ENCODE results near the gene DTX4.

The DTX4 gene

DNA sequence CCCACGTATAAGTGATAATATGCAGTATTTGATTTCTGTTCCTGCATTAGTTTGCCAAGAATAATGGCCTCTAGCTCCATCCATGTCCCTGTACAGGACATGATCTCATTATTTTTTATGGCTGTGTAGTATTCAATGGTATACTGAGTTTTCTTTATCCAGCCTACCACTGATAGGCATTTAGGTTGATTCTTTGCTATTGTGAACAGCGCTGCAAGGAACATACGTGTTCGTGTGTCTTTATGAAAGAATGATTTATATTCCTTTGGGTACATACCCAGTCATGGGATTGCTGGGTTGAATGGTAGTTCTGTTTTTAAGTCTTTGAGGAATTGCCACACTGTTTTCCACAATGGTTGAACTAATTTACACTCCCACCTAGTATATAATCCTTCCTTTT is 30.7 kb upstream of the DTX4 start:
- H3K18ac ChIP-seq (ENCODE audit: low read length), result no peak overlapping the region
- no peak overlapping the region for H3K23ac ChIP-seq (ENCODE audit: low read length)
- no peak overlapping the region for H2BK15ac ChIP-seq (replicated peaks; ENCODE audit: low read depth)
- WGBS (ENCODE audit: extremely low coverage, insufficient coverage, low lambda C conversion rate), result no CpG with 5 or more reads among the region's 4 CpGs
- no peak overlapping the region for H3K9ac ChIP-seq (ENCODE audit: low read length)
- H3K4ac ChIP-seq (ENCODE audit: low read depth, low read length), result no peak overlapping the region
- H3K4me2 ChIP-seq (ENCODE audit: low read length), result no peak overlapping the region
- no peak for DNase-seq
- H3K27ac ChIP-seq (ENCODE audit: low read depth, low read length), result no peak overlapping the region
- no peak overlapping the region for H3K56ac ChIP-seq (ENCODE audit: low read length)
- no peaks in the 10 kb centered on the region for H3K79me2 ChIP-seq (ENCODE audit: control insufficient read depth, insufficient read depth, low read length)
- peaks cover 3% of the 10 kb centered on the region for H3K4me1 ChIP-seq (ENCODE audit: control insufficient read depth, low read depth, low read length)
- peaks cover 2% of the 10 kb centered on the region for H3K27me3 ChIP-seq (ENCODE audit: insufficient read depth, low read length, poor library complexity)
- H4K8ac ChIP-seq (ENCODE audit: low read depth, low read length), result no peak overlapping the region
- H2BK5ac ChIP-seq (ENCODE audit: low read length), result no peak overlapping the region
- no peak overlapping the region for H2BK120ac ChIP-seq (ENCODE audit: low read depth, low read length)
- H2AK5ac ChIP-seq (ENCODE audit: low read length), result no peak overlapping the region
- H3K4me3 ChIP-seq (ENCODE audit: low read length), result no peak overlapping the region
- no peak overlapping the region for H4K5ac ChIP-seq (ENCODE audit: low read length)
- no peaks in the 10 kb centered on the region for H3K36me3 ChIP-seq (ENCODE audit: control insufficient read depth, insufficient read depth, low read length)
- H3K79me1 ChIP-seq (ENCODE audit: low read length), result no peaks in the 10 kb centered on the region

- DNase-seq, result no peak
Observed at GRCh38 chr11:59141673-59142460, 30.1 kb upstream of the DTX4 start.

DNA sequence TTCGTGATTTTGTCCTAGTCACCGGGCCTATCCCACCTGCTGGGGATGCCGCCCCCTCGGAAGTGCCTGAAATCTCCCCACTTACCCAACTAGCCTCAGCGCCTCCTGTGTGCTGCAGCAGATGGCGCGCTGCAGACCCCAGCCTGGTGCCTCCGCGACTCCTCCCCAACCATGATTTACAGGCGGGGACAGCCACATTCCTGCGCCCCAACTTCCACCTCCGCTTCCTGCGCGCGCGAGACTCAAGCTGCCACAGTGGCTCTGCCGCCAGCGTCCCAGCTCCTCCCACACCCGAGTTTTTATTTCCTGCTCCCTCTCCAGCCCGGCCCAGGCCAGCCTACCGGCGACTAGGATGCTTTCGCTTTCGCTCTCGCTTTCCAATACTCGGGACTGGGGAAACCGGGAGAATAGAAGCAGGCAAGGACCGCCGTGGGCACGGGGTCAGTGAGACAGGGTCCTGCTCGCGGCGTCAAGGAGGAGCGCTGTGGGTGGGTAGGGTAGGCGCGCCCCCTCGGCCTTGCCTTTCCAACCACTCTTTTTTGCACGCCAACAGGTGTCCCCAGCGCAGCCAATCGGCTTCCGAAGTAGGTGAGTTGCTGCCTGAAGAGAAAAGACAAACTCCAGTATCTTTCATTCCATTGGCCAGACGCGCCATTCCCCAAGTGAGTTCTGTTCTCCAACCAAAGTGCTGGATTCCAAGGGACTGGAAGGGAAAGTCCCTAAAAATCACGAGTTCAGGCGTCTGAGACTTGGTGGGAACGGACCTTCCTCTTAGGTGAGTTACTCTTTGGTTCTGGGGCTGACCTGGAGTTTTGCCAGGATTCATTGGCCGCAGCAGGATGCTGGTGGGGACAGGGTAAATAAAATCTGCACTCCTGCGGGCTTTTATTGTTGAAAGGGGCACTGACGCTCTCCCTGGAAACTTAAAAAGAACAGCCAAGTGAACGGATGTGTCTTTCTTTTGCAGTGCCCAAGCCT is 29.1 kb upstream of the DTX4 start, which contains the start of gene FAM111A:
Gene FAM111A (plus strand): TSS at position 327 of the 978 bp plus-strand sequence. CDS start 6,017 bp downstream, outside the sequence.
- Histone ChIP-seq H3K4me1 (ENCODE audit: control insufficient read depth, low read depth, low read length) (peaks cover 3% of the 10 kb centered on the region), H3K36me3 (ENCODE audit: control insufficient read depth, insufficient read depth, low read length) (no peaks in the 10 kb centered on the region), H3K4me3 (ENCODE audit: low read length) (peak within 1 kb of the TSS; percentile 60), H2AK5ac (ENCODE audit: low read length) (no peak within 1 kb of the TSS), H3K27me3 (ENCODE audit: insufficient read depth, low read length, poor library complexity) (peaks cover 2% of the 10 kb centered on the region), H4K8ac (ENCODE audit: low read depth, low read length) (peak within 1 kb of the TSS; percentile 65), H3K79me2 (ENCODE audit: control insufficient read depth, insufficient read depth, low read length) (no peaks in the 10 kb centered on the region), H4K5ac (ENCODE audit: low read length) (no peak within 1 kb of the TSS), H3K4me2 (ENCODE audit: low read length) (peak within 1 kb of the TSS; percentile 58), H3K23ac (ENCODE audit: low read length) (no peak within 1 kb of the TSS), H3K18ac (ENCODE audit: low read length) (no peak within 1 kb of the TSS), H3K27ac (ENCODE audit: low read depth, low read length) (no peak within 1 kb of the TSS), H2BK120ac (ENCODE audit: low read depth, low read length) (no peak within 1 kb of the TSS), H2BK15ac (replicated peaks; ENCODE audit: low read depth) (no peak within 1 kb of the TSS), H3K79me1 (ENCODE audit: low read length) (no peaks in the 10 kb centered on the region), H3K9ac (ENCODE audit: low read length) (peak within 1 kb of the TSS; percentile 57), H2BK5ac (ENCODE audit: low read length) (no peak within 1 kb of the TSS), H3K4ac (ENCODE audit: low read depth, low read length) (no peak within 1 kb of the TSS), H3K56ac (ENCODE audit: low read length) (peak within 1 kb of the TSS; percentile 45)
- no CpG with 5 or more reads among the region's 50 CpGs for WGBS (ENCODE audit: extremely low coverage, insufficient coverage, low lambda C conversion rate)
- DNase-seq, result peak; percentile 94

More at GRCh38 chr11:59141673-59142460, 30.1 kb upstream of the DTX4 start:
- Histone ChIP-seq H3K4ac (ENCODE audit: low read depth, low read length) (no peak overlapping the region), H3K9ac (ENCODE audit: low read length) (no peak overlapping the region), H3K4me3 (ENCODE audit: low read length) (no peak overlapping the region), H2AK5ac (ENCODE audit: low read length) (no peak overlapping the region), H4K5ac (ENCODE audit: low read length) (no peak overlapping the region), H3K56ac (ENCODE audit: low read length) (no peak overlapping the region), H3K4me1 (ENCODE audit: control insufficient read depth, low read depth, low read length) (peaks cover 3% of the 10 kb centered on the region), H2BK15ac (replicated peaks; ENCODE audit: low read depth) (no peak overlapping the region), H3K23ac (ENCODE audit: low read length) (no peak overlapping the region), H3K27ac (ENCODE audit: low read depth, low read length) (no peak overlapping the region), H3K79me2 (ENCODE audit: control insufficient read depth, insufficient read depth, low read length) (no peaks in the 10 kb centered on the region), H3K18ac (ENCODE audit: low read length) (no peak overlapping the region), H3K36me3 (ENCODE audit: control insufficient read depth, insufficient read depth, low read length) (no peaks in the 10 kb centered on the region), H3K27me3 (ENCODE audit: insufficient read depth, low read length, poor library complexity) (peaks cover 2% of the 10 kb centered on the region), H2BK120ac (ENCODE audit: low read depth, low read length) (no peak overlapping the region), H3K4me2 (ENCODE audit: low read length) (no peak overlapping the region), H3K79me1 (ENCODE audit: low read length) (no peaks in the 10 kb centered on the region), H2BK5ac (ENCODE audit: low read length) (no peak overlapping the region), H4K8ac (ENCODE audit: low read depth, low read length) (no peak overlapping the region)
- no CpG with 5 or more reads among the region's 3 CpGs for WGBS (ENCODE audit: extremely low coverage, insufficient coverage, low lambda C conversion rate)

GRCh38 chr11:59144096-59144495 is 27.8 kb upstream of the DTX4 start:
- no CpG with 5 or more reads among the region's 1 CpG for WGBS (ENCODE audit: extremely low coverage, insufficient coverage, low lambda C conversion rate)
- H3K36me3 ChIP-seq (ENCODE audit: control insufficient read depth, insufficient read depth, low read length), result no peaks in the 10 kb centered on the region

DNA sequence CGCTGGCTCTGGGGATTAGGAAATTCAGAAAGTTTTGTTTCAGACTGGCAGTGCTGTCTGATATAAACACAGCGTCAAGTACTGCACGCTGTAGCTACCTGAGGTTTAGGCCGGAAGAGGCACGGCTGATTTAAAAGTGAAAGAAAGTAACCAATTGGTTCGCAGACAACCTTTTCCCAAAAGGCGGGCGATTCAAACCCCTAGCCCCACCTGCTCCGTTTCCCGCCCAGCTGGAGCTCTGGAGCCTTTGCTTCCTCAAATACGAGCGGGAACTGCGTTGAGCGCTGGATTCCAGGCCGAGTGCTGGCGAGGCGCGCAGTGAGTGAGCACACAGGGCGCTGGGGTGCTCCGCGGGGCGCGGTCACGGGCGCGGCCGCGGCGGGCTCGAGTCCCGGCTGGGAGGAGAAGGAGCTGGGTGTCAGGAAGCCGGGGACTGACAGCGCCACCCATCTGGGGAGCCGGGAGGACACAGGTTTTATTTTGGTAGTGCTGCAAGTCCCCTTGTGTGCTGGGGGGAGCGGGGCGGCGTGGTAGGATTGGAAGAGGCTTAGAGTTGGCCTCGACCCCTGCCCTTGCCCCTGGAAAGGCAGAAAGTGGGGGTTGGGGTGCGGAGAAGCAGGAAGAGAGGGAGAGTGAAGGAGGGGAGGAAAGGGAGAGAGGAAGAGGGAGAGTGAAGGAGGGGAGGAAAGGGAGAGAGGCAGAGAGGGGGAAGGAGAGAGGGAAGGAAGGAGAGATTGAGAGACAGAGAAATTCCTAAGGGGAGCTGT is 27.2 kb upstream of the DTX4 start:
- peaks cover 3% of the 10 kb centered on the region for H3K4me1 ChIP-seq (ENCODE audit: control insufficient read depth, low read depth, low read length)
- peak overlapping the region; percentile 81 for H4K5ac ChIP-seq (ENCODE audit: low read length)
- H3K9ac ChIP-seq (ENCODE audit: low read length), result peak overlapping the region; percentile 77
- WGBS (ENCODE audit: extremely low coverage, insufficient coverage, low lambda C conversion rate), result no CpG with 5 or more reads among the region's 39 CpGs
- H3K36me3 ChIP-seq (ENCODE audit: control insufficient read depth, insufficient read depth, low read length), result no peaks in the 10 kb centered on the region
- peak overlapping the region; percentile 61 for H3K4me2 ChIP-seq (ENCODE audit: low read length)
- H3K79me1 ChIP-seq (ENCODE audit: low read length), result no peaks in the 10 kb centered on the region
- no peaks in the 10 kb centered on the region for H3K79me2 ChIP-seq (ENCODE audit: control insufficient read depth, insufficient read depth, low read length)
- DNase-seq, result peak; percentile 96
- H2BK120ac ChIP-seq (ENCODE audit: low read depth, low read length), result no peak overlapping the region
- H4K8ac ChIP-seq (ENCODE audit: low read depth, low read length), result no peak overlapping the region
- peaks cover 2% of the 10 kb centered on the region for H3K27me3 ChIP-seq (ENCODE audit: insufficient read depth, low read length, poor library complexity)
- no peak overlapping the region for H2BK5ac ChIP-seq (ENCODE audit: low read length)
- peak overlapping the region; percentile 54 for H3K4me3 ChIP-seq (ENCODE audit: low read length)
- H3K23ac ChIP-seq (ENCODE audit: low read length), result no peak overlapping the region
- H3K56ac ChIP-seq (ENCODE audit: low read length), result peak overlapping the region; percentile 92
- H3K18ac ChIP-seq (ENCODE audit: low read length), result peak overlapping the region; percentile 72
- H3K4ac ChIP-seq (ENCODE audit: low read depth, low read length), result no peak overlapping the region
- H3K27ac ChIP-seq (ENCODE audit: low read depth, low read length), result no peak overlapping the region
- no peak overlapping the region for H2AK5ac ChIP-seq (ENCODE audit: low read length)
- H2BK15ac ChIP-seq (replicated peaks; ENCODE audit: low read depth), result no peak overlapping the region

More at GRCh38 chr11:59144096-59144495, 27.8 kb upstream of the DTX4 start:
- Histone ChIP-seq H3K27me3 (ENCODE audit: insufficient read depth, low read length, poor library complexity) (peaks cover 2% of the 10 kb centered on the region), H3K4me3 (ENCODE audit: low read length) (no peak overlapping the region), H2AK5ac (ENCODE audit: low read length) (no peak overlapping the region), H4K5ac (ENCODE audit: low read length) (peak overlapping the region; percentile 95), H2BK5ac (ENCODE audit: low read length) (no peak overlapping the region), H3K27ac (ENCODE audit: low read depth, low read length) (no peak overlapping the region), H3K56ac (ENCODE audit: low read length) (peak overlapping the region; percentile 75), H2BK15ac (replicated peaks; ENCODE audit: low read depth) (peak overlapping the region; percentile 36), H3K79me1 (ENCODE audit: low read length) (no peaks in the 10 kb centered on the region), H4K8ac (ENCODE audit: low read depth, low read length) (no peak overlapping the region), H3K9ac (ENCODE audit: low read length) (no peak overlapping the region), H3K23ac (ENCODE audit: low read length) (no peak overlapping the region), H3K4ac (ENCODE audit: low read depth, low read length) (peak overlapping the region; percentile 55), H3K18ac (ENCODE audit: low read length) (no peak overlapping the region), H3K79me2 (ENCODE audit: control insufficient read depth, insufficient read depth, low read length) (no peaks in the 10 kb centered on the region), H2BK120ac (ENCODE audit: low read depth, low read length) (no peak overlapping the region), H3K4me2 (ENCODE audit: low read length) (no peak overlapping the region), H3K4me1 (ENCODE audit: control insufficient read depth, low read depth, low read length) (peaks cover 3% of the 10 kb centered on the region)
- peak; percentile 2 for DNase-seq

Data from mesendoderm (in vitro differentiated cells).